Thyroid gland (tissue), 4 donors: Measurements from ENCODE around the gene NUP37.

Experiments
- POLR2A ChIP-seq, 2 donors: fragments of 450-650 bp; IDR thresholded peaks; one replicate each; pipeline ENCODE4 v1.6.1; 2017; ENCODE audit warnings: antibody characterized with exemption in 2 of 2, mild to moderate bottlenecking in 2 of 2, moderate library complexity in 1 of 2
- TF ChIP-seq, protein P1 (sequence below), 6 experiments: fragments of 200-600 bp in 3 of 6; fragments of 450-650 bp in 3 of 6; sonication (generic) in 3 of 6; IDR thresholded peaks; one replicate each; pipeline ENCODE4 v1.5.1; 2016 to 2019; ENCODE audit warnings: antibody characterized with exemption in 6 of 6, mild to moderate bottlenecking in 2 of 6, inconsistent platforms in 1 of 6, moderate library complexity in 1 of 6

DNA sequence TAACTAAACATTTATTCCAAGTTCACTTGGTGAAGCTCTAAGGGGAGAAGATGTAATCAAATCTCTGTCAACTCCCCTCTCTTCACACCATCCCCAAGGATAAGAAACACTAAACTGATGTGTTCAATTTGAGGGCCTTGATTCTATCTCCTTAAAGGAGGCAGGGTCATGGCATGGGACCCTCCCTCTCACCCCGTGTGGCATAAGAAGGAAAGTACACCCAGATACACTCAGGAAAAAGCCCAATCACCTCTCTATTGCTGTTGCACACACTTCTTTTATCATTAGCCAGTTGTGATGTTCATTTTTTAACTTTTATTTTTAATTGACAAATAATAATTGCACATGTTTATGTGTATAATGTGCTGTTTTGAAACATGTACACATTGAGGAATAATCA, 93.2 kb downstream of the NUP37 start:
- TF ChIP-seq, protein P1, sequence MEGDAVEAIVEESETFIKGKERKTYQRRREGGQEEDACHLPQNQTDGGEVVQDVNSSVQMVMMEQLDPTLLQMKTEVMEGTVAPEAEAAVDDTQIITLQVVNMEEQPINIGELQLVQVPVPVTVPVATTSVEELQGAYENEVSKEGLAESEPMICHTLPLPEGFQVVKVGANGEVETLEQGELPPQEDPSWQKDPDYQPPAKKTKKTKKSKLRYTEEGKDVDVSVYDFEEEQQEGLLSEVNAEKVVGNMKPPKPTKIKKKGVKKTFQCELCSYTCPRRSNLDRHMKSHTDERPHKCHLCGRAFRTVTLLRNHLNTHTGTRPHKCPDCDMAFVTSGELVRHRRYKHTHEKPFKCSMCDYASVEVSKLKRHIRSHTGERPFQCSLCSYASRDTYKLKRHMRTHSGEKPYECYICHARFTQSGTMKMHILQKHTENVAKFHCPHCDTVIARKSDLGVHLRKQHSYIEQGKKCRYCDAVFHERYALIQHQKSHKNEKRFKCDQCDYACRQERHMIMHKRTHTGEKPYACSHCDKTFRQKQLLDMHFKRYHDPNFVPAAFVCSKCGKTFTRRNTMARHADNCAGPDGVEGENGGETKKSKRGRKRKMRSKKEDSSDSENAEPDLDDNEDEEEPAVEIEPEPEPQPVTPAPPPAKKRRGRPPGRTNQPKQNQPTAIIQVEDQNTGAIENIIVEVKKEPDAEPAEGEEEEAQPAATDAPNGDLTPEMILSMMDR (IDR thresholded peaks at IDR 0.05) = no peak
- TF ChIP-seq POLR2A (IDR thresholded peaks at IDR 0.05) = no peak
